HG02981 (cell line): ENCODE results near the gene HDAC4.
A peak's percentile ranks its signal among the peaks of the same experiment; 100 is the strongest.

ENCODE experiments used
- ATAC-seq: cut with Tn5 transposase; IDR thresholded peaks from one replicate; pipeline ENCODE4 v1.9.1; 2021; ENCODE audit warnings: mild to moderate bottlenecking, moderate library complexity; ENCODE audit not compliant: unreplicated experiment

Gene HDAC4

DNA sequence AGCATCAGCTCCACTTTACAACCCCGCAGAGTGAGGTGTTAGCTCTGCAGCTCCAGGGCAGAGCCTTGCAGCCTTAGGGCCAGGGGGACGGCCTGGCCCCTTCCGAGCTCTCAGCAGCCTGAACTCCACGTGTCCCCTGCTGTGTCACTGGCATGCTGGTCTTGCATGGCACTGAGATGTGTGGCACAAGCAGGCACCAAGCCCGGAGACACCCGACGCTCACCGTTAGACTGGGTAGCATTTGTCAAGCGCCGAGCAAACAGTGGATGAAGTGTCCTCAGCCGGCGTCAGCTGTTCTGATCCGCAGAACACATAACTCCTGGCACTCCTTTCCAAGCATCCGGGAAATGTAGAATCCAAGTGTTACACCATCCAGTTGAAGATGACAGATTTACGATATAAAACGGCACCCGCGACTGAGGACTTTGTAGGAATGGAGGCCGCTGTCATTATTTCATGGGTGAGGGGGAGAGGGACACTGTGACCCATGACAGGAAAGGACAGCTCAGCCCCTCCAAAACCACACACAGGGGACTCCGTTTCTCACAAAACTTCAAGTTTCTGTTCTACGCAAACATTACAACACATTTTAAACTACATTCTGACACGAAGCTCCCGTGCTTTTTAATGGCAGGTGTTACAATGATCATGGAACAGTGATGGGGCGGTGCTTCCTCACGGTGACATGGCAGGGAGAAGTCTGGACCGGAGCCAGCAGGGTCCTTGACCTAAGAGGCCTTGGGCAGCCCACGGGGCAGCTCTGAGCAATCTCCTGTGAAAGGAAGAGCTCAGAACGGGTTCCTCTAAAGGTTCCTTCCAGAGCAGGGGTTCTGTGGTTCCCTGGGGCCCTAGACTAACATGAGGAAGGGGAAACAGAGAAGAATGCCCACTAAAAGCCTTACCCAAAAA lies 89.4 kb downstream of the HDAC4 start:
- ATAC-seq: no peak

DNA sequence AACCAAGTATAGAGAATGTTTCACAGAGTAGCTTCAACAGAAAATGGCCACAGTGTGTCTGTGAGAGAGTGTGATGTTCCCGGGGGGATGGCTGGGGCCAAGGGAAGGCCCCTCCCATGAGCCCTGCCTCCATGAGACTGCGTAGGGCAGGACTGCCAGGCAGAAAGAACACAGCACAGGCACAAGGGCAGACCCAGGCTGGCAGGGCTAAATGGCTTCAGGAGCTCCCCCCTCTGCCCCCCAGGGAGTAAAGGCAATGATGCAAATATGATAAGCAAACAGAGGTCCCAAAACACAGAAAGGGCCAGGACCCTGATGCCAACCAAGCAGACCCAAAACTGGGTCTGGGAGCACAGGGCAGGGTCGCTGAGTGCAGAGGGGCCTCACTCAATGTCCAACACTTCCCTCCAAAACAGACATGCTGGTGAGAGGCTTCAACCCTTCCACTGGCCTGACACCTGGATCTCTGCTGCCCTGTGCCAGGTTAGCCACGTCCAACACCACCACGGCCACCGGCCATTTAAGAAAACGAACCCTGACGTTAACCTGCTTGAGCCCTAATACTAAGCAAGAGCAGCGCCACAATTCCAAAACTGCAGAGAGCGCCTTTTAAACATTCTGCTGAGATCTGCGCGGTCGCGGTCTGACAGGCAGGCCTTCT lies 90.3 kb downstream of the HDAC4 start:
- ATAC-seq: no peak

DNA sequence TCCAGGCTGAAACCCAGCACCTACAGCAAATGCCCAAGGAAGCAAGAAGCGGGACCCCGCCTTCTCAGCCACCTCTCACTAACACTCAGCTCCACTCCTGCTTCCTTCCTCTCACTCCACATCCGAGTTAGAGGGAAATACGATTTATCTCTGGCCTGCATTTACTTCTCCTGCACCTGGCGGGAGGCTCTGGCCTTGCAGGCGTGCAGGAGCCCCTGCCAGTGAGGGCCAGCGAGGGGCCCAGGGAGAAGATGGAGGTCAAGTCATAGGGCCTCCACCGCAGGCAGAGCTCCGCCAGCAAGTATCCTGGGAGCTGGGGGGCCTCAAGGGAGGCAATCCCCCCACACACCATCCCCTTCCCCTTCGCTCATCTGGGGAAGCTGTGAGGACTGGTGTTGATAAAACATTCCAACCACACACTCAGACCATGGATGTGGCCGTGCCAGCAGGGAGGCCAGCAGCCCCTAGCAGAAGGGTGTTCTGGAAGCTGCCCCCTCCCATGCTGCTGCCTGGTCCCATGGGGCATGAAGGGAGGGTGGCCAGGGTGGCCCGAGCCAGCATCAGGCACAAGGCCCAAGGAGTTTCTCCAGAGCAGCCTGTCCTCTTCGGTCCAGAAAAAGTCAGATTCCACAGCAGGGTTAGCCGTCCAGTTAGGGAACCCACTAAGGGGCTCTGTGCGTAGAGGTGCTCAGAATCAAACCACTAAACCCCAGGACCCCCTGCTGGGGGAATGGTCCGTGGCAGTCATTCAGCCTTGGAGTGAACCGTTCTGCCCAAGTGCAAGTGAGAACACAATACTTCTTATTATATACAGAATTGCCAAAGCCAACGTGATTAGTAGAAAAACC lies 91.2 kb downstream of the HDAC4 start:
- no peak for ATAC-seq

DNA sequence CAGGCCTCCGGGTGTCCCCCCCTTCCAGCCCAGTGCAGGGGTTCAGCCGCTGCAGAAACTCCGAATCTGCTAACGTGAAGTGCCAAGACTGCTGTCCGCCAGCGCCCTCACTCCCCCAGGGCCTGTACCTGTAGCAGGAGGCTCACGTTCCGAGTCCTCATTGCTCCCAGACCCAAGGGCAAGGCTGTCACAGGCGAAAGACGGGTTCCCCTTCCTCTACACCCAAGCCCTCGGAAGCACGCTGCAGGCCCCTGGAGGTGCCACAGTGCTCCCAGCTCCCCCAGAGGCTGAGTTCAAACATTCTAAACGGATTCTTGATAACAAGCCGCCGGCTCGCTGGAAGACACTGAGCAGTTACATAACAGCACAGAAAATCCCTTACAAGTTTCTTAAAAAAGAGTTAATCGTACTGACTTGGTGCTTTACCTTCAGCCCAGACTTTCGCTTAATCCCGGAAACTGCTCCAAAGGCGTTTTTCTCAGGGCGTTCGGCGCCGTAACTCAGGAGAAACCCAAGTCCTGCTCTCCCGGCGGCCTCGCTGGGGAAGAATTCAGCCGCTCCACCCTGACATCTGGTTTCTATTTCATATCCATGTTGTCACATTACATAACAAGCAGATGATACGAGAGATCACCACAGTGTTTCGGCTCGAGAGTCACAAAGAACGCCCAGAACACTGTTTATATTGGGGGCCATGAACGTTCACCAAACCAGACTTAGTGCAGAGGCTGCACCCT lies 92.0 kb downstream of the HDAC4 start:
- ATAC-seq: no peak

DNA sequence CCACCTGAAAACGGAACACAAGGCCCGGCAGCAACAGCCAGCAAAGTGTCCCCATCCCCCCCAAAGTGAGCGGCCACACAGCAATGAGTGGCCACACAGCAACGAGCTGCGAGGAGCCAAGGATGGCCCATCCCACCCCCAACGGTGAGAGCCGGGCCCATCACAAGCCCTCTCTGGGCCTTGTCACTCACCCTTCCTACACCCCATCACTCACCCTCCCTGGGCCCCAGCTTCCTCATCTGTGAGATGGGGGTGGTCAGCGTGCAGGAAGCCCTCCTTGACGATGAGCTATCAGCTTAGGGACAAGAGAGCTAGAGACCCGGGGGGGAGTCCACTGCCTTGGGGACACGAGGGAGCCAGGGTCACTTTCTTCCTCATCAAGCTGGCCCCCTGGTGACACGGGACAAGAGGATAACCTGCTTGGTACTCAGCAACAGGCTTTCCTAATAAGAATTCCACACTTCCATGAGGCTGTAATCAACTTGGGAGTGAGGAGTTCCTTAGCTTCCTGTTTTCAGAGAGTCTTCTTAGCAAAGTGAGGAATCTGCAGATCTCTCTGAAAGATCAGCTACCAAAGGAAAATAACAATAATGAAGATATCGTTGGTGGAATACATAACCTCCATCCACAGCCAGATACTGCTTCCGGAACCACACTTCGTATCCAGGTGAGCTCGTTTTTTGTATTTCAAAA lies 92.8 kb downstream of the HDAC4 start:
- no peak for ATAC-seq

DNA sequence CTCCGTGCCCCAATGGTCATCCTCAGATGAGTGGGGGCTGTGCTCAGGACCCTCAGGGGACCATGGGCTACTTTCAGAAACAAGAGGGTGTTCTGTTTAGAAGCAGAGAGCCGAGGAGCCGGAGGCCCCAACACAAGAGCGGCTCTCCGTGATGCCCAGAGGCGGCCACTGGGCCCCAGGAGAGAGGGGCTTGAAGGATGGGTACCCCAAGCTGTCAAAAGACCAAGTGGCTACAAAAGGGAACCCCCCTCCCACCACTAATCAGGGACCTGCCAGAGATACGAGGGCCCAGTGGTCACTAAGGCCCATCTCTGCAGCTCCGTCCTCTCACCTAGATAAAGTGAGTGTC lies 93.6 kb downstream of the HDAC4 start:
- ATAC-seq: no peak

DNA sequence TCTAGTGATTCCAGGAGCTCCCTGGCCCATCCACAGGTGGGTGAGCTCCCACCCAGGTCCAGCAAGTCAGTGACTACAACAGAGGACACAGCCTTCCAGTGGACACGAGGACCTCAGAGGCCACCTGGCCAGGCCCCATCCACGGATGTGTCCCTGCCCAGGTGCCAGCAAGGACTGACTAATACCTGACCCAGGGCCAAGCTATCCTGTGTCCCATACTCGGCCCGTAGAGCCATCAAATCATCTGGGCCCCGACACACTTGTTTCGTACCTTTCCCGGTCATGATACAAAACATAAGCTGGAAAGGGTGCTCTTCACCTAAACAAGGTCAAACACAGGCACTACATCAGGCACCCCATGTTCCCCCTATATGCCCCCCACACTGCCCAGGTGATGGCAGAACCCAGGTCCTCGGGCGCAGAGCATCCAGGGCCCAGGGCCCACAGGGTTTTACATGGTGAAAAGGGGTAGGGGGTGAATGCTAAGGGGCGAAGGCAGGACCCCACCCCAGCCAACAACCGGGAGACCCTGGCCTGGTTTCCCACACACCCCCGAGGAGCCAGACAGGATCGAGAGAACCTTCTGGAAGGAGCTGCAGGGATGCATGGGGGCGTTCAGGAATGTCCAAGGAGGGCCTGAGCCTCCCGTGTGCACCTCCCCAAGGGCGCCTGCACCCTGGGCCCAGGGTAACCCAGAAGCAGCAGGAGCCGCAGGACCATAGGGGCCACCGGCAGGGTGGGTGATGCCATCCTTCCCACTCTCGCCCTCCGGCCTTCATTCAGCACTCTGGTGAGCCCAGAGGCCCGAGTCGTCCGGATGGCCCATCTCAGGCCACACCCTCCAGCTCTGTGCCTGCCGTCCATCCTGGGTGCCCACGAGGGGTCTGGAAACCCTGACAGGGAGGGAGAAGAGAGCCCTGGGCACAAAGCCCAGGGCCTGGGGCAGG lies 94.3 kb downstream of the HDAC4 start:
- no peak for ATAC-seq

DNA sequence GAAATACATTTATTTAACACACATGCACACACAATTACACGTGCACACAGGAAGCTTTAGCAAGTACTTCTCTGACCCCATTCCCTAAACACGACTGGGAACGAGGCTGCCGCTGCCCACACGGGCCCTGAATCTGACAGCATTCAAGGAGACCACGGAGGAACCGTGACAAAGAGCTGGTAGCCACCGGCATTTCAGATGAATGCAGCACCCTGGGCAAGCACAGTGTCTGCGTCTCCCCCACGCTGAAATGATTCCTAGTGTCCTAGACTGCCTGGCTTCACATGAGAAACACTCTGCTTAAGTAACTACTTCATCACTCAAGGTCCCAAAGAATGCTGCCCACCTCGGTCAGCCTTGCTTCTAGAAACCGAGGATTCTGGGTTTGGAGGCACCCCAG lies 95.0 kb downstream of the HDAC4 start:
- ATAC-seq: no peak

DNA sequence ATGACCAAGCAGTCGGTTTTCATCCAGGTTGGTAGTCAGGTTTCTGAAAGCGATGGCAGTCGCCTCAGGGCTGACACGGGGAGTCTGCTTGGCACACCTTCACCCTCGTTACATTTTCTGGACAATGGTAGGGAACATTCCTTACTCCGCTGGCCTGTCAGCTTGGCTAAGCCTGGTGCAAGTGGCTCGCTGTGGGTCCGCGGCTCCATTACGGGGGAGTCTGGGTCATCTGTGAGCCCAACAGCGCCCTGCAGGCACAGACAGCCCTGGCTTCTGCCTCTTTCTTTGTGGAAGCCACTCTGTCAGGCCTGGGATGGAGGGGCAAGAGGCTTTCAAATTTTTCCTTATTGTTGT lies 95.6 kb downstream of the HDAC4 start:
- ATAC-seq: no peak

DNA sequence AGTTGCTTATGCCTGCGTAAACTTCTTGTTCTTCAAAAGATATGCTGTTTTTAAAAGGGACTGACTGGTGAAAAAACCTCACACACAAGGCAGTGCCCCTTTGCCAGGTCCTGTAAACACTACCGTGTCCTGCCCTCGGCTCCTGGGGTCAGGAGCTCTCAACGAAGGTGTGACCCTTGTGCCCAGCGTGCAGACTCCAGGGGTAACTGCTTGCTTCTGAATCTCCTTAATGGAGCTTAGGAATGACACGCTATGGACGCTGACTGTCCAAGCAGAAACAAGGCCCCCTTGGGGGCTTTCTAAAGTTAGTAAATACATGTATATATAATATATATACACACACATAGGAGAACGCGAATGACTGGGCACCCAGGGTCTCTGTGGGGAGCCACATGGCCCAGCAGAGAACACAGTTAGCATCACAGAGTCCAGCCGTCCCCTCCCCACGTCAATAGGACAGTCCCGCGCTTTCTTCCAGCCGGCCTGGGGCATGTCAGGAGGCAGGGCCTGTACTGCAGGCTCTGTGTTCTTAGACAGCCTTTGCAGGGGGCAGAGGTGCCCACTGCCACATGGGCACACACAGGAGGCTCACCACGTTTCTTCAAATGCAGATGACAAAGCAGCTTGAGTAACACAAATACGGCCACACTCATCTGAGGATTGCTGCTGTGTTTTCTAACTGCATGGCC lies 96.1 kb downstream of the HDAC4 start:
- ATAC-seq: no peak

DNA sequence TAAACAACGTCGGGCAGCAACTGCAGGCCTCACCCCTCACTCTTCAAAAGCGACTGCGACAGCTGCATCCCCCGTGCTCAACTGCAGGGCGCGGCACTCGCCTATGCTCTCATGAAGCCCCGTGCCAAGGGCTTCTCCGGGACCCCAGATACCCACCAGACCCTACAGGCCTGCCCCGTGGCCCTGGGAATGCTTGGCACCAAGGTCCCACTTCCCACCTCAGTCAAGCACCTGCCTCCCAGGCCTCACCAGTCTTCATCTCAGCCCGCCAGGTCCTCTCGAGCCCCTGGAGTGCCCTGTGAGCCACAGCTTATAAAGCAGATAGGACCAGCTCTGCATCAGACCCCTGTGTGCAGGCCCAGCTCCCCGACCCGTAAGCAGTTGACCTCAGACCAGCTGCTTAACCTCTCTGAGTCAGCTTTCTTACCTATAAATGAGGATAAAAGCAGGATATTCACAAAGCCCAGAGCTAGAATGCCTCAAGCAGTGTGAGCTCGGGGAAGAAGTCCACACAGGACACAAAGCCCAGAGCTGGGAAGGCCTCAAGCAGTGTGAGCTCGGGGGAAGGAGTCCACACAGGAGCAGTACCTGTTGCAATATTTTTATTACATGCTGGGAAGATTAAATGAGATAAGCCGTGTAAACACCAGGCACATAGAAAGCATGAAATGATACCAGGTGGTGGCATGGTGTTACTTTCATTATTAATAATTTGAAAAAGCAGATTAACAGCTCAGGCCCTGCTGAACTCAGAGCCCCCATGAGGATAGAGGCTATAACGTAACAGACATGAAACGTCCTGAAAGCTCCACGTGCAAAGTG lies 96.9 kb downstream of the HDAC4 start:
- peak; percentile 73 for ATAC-seq

DNA sequence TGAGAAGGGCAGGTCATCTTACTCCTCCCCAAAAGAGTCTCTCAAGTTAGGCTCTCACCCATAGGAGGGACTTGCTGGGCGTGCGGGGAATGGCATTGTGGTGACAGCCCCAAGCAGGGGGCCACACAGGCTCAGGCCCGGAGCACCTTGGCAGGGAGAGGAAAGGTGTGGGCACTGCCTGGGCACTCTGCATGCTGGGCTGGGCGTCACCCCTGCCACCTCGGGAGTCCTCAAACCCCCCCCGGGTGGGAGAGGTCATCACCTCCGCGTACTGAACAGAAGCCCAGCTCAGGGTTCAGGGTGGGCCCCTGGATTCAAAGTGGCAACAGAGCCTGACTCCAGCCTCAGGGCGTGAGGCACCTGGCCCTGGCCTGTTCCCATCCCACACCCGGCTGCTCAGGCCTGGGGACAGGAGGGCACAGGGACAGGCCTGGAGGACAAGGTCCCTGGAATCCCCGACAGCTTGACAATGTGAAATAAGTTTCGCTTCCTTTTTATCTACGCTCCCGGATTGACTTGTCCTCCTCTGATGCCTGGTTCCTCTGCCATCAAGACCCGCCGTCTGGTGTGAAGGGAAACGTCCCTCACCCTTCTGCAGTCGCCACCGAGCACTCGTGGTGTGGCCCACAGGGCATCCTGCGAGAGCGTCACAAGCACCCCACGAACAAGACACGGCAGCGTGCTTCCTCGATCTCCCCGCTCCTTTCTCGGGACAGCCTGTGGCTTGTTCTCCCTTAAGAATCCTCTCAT lies 97.8 kb downstream of the HDAC4 start:
- ATAC-seq: no peak

DNA sequence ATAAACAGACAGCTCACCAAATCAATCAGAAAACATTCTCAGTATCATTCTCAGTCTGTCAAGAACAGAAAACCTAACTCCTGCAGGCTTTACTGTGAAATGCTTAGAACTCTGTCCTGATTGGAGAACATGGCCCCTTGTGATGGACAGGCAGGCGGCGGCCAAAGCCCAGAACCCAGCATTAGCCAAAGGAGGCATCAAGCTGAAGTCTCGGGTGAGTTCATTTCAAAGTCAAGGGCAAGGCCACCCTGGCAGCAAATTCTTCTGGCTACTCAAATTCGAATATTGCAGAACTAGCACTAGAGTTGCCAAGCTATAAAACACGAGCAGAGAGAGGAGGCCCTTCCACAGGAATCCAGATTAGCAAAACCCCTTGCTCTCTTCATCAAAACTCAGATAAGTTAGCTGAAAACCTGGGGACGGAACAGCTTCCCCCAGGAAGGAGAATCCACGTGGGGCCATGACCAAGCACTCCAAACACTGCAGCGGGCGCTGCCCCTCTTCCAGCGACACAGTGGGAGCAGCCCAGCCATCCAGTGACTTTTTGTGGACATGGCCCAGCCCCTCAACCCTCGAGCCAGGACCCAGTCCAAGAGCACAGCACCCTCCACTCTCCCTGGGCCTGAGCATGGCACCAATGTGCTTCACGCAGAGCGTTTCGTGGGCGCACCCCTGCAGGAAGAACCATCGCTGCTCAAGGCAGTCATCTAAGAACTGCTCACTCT lies 98.6 kb downstream of the HDAC4 start:
- no peak for ATAC-seq

DNA sequence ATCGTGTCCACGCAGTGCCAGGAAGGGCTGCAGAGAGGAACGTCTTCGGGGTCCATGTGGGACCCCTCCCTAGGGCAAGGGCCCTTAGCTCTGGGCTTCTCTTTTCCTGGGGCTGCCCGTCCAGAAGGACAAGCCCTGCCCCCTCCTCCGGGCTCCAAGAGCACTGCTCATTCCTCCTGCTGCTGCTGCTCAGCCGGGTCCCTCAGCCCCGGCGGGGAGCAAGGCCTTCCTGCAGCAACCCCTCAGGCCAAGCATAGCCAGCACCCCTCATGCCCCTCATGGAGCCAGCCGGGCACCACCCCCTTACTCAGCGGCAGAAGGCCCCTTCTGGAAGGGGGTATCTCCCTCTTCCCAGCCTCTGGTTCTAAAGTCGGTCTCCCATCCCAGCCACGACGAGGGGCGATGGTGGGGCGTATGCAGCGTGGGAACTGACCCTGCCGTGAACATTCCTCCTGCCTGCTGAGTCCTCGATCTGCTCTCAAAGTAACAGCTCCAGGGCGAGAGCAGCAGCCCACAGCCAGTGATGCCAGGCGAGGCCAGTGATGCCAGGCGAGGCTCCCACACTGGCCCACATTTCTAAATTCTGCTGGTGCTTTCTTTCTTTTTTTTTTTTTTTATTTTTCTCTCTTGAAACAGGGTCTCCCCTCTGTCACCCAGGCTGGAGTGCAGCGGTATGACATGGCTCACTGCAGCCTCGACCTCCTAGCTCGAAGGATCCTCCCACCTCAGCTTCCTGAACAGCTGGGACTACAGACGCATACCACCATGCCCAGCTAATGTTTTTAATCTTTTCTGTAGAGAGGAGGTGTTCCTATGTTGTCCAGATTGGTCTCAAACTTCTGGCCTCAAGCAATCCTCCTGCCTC lies 99.7 kb downstream of the HDAC4 start:
- no peak for ATAC-seq

DNA sequence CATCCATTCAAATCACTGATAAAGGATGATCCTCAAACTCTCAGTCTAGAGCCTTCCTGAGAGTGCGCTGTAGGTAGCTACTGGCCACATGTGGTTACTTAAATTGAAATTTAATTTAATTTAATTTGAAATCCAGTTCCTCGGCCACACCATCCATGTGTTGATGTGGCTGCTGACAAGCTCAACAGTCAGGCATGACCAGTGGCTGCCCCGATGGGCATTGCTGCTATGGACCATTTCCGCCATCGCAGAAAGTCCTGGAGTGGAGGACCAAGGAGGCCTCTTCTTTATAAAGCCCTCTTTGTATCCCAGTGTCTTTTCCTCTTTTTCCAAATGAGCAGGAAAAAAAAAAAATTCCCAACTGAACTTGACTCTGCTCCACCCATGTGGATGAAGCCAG lies 100.6 kb downstream of the HDAC4 start:
- no peak for ATAC-seq
